ENCODE measurements around the gene KANK4. TPM values are rescaled to one million over a fixed set of nuclear protein-coding genes. Genes with fewer than 3 reads are reported as not detected.

Gene KANK4
- total RNA-seq, 4 donors from 2014 or later, result 2.5 TPM; not detected in 3

DNA sequence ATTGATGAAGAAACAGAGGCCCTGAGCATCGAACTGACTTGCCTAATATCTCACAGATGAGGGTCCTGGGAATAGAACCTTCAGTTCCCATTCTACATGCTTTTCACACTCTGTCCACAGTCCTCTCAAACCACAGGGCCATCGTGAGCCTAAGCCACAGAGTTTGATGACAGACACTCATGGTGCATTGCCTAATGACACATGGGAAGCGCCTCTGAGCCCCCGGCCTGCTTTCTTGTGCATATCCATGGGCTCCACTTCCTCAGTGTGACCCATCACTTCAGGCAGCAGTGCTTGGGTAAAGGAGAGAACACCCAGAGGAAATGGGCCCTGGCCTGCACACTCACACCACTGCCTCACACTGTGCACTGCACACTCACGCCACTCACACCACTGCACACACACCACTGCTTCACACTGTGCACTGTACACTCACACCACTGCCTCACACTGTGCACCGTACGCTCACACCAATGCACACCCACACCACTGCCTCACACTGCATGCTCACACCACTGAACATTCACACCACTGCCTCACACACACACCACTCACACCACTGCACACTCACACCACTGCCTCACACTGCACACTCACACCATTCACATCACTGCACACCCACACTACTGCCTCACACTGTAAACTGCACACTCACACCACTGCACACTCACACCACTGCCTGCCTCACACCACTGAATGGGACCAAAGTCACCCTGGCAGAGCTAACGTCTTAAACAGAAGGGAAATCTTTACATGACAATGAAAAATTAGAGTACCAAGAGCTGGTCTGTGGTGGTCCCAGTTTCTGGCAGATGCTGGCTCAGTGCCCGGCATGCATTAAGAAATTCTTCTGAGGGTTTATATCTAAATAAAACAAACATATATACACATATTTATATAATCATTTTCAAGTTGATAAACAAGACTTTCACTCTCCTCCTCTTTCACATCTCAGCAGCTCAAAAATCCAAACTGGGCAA lies 53.0 kb downstream of the KANK4 start:
- no peaks in the 10 kb centered on the region for H3K4me1 ChIP-seq
- TF ChIP-seq POLR2A (IDR thresholded peaks at IDR 0.05), result no peak
- TF ChIP-seq, protein P1, sequence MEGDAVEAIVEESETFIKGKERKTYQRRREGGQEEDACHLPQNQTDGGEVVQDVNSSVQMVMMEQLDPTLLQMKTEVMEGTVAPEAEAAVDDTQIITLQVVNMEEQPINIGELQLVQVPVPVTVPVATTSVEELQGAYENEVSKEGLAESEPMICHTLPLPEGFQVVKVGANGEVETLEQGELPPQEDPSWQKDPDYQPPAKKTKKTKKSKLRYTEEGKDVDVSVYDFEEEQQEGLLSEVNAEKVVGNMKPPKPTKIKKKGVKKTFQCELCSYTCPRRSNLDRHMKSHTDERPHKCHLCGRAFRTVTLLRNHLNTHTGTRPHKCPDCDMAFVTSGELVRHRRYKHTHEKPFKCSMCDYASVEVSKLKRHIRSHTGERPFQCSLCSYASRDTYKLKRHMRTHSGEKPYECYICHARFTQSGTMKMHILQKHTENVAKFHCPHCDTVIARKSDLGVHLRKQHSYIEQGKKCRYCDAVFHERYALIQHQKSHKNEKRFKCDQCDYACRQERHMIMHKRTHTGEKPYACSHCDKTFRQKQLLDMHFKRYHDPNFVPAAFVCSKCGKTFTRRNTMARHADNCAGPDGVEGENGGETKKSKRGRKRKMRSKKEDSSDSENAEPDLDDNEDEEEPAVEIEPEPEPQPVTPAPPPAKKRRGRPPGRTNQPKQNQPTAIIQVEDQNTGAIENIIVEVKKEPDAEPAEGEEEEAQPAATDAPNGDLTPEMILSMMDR (IDR thresholded peaks at IDR 0.05), result no peak
- no peak for DNase-seq
- H3K9me3 ChIP-seq, result no peaks in the 10 kb centered on the region
- no peaks in the 10 kb centered on the region for H3K36me3 ChIP-seq
- no peak overlapping the region for H3K27ac ChIP-seq
- H3K4me3 ChIP-seq, result no peak overlapping the region
- no peaks in the 10 kb centered on the region for H3K27me3 ChIP-seq

DNA sequence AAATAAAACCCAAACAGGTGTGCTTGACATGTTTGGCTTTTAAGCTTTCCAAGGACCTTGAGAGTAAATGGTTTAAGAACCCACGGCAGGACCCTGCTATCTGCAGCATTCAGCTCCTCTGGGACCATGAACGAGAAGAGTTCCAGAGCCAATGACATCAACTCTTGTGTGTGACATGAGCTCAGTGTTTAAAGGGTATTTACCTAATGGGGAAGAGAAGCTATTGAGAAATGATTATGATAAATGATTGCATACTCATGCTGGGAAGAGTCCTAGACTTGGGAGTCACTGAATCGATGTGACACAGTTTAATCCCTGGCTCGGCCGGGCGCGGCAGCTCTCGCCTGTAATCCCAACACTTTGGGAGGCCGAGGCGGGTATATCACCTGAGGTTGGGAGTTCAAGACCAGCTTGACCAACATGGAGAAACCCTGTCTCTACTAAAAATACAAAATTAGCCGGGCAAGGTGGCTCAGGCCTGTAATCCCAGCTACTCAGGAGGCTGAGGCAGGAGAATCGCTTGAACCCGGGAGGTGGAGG lies 55.4 kb downstream of the KANK4 start:
- no peak overlapping the region for H3K27ac ChIP-seq

DNA sequence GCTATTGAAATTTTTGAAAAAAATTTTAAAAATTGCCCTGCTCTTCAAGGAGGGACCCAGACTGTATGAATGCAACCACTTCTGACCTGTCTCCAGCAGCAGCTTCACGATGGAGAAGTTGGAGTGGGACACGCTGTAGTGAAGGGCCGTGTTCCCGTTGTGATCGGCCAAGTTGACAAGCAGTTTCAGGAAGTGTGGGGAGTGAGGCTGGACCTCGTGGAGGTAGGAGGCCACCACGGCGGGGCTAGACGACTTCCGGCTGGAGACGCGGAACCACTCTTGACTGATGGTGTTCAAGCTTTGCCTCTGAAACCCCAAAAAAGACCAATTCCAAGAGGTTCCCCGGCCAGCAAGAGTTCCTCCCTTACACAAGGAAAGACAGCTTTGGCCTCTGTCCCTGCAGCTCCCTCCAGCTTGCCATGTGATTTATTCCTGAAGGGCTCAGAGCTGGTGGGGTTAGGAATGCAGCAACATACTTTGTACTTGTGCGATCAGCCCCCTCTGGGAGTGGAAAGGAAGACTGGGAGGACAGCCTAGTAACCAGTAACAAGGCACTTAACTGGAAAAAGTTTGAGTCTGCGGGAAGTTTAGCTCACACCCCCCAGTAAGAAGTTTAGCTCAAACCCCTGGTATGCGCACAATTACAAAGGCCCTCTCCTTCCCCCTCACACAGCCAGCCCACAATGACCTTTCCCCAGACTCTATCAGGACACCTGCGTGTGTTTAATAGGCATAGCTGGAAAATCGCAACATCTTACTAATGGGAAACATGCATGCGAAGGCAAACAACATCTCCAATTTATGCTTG lies 56.0 kb downstream of the KANK4 start:
- H3K36me3 ChIP-seq, result no peaks in the 10 kb centered on the region
- DNase-seq, result no peak
- no peaks in the 10 kb centered on the region for H3K27me3 ChIP-seq
- H3K27ac ChIP-seq, result no peak overlapping the region
- H3K4me3 ChIP-seq, result no peak overlapping the region
- no peaks in the 10 kb centered on the region for H3K9me3 ChIP-seq
- H3K4me1 ChIP-seq, result no peaks in the 10 kb centered on the region
- TF ChIP-seq POLR2A (IDR thresholded peaks at IDR 0.05), result no peak
- TF ChIP-seq, protein P1 (IDR thresholded peaks at IDR 0.05), result no peak

More for the DNA sequence above, 55.4 kb downstream of the KANK4 start:
- Histone ChIP-seq H3K36me3 (no peaks in the 10 kb centered on the region), H3K4me3 (no peak overlapping the region), H3K27me3 (no peaks in the 10 kb centered on the region), H3K4me1 (no peaks in the 10 kb centered on the region), H3K9me3 (no peaks in the 10 kb centered on the region)
- DNase-seq, result no peak
- TF ChIP-seq POLR2A (IDR thresholded peaks at IDR 0.05), result no peak
- TF ChIP-seq, protein P1 (IDR thresholded peaks at IDR 0.05), result no peak

DNA sequence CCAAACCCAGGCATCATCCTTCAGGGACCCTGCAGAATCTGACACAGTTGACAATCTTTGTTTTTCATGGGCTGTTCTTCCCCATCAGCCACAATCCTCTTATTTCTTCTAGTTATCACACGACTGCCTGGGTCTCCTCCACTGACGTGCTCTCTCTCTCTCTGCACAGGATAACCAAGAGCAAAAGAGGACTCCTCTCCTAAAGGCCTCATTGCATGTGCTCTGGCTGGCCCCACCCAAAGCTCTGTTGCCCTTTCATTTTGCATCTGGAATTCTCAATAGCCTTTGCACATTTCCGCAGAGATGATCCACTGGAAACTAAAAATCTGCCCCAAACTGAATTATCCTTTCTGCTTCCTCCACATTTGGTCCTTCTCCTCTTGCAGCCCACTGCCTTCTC lies 58.5 kb downstream of the KANK4 start:
- H3K4me3 ChIP-seq, result no peak overlapping the region
- H3K27ac ChIP-seq, result no peak overlapping the region
- H3K4me1 ChIP-seq, result no peaks in the 10 kb centered on the region
- no peaks in the 10 kb centered on the region for H3K36me3 ChIP-seq
- no peak for DNase-seq
- TF ChIP-seq POLR2A (IDR thresholded peaks at IDR 0.05), result no peak
- no peaks in the 10 kb centered on the region for H3K9me3 ChIP-seq
- no peaks in the 10 kb centered on the region for H3K27me3 ChIP-seq

DNA sequence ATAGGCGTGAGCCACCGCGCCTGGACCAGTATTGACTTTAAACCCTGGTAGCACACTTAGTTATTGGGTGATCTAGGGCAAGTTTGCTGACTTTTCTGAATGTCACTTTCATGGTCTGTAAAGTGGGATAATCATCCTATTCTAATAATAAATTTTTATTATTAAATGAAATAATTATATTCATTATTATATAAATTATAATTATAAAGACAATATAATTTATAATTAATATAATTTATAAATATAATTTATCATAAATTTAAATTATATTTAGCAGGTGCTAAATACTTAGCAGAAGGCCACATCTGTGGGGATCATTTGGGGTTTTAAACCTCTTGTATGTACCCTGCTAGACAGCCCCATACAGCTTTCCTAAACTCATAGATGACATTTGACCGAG lies 59.7 kb downstream of the KANK4 start:
- DNase-seq, result no peak
- Histone ChIP-seq H3K4me3 (no peak overlapping the region), H3K27ac (no peak overlapping the region), H3K27me3 (no peaks in the 10 kb centered on the region), H3K36me3 (no peaks in the 10 kb centered on the region), H3K9me3 (no peaks in the 10 kb centered on the region), H3K4me1 (no peaks in the 10 kb centered on the region)
- TF ChIP-seq, protein P1 (IDR thresholded peaks at IDR 0.05), result no peak
- TF ChIP-seq POLR2A (IDR thresholded peaks at IDR 0.05), result no peak
